Upper lobe of left lung (tissue), 4 donors: ENCODE results near the gene LCN2.

Experiments used
- CTCF ChIP-seq, 6 experiments: fragments of 450-650 bp in 4 of 6; fragments of 200-600 bp in 2 of 6; sonication (generic) in 2 of 6; IDR thresholded peaks; one replicate each; pipeline ENCODE4 v1.5.1; 2016 to 2019; ENCODE audit warnings: antibody characterized with exemption in 6 of 6
- EP300 ChIP-seq, 4 donors: sonication (generic); formaldehyde crosslinking; IDR thresholded peaks; one replicate each; pipeline ENCODE4 v1.5.1; 2017; ENCODE audit warnings: antibody characterized with exemption in 4 of 4, control low read depth in 2 of 4
- POLR2A ChIP-seq, 4 donors: fragments of 450-650 bp; IDR thresholded peaks; one replicate each; pipeline ENCODE4 v1.5.1; 2016 to 2017; ENCODE audit warnings: antibody characterized with exemption in 4 of 4, mild to moderate bottlenecking in 2 of 4
- POLR2AphosphoS5 ChIP-seq, 2 donors: sonication (generic); formaldehyde crosslinking; IDR thresholded peaks; one replicate each; pipeline ENCODE4 v1.5.1; 2017; ENCODE audit warnings: antibody characterized with exemption in 2 of 2

DNA sequence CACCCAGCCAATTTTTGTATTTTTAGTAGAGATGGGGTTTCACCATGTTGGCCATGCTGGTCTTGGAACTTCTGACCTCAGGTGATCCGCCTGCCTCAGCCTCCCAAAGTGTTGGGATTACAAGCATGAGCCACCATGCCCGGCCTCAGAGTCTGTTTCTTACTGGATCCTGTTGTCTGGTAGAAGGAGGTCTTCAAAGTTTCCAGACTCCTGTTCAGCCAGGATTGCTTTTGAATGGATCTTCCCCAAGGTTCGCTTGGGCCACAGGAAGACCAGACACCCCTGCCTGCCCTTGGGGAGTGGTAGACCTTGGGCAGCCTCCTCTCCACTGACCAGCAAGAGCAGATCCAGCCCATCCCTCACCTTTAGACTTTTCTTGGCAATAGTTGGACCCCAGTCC lies 7.6 kb upstream of the LCN2 start:
- no peak for TF ChIP-seq CTCF (IDR thresholded peaks at IDR 0.05)
- no peak for TF ChIP-seq POLR2A (IDR thresholded peaks at IDR 0.05)
- no peak for TF ChIP-seq EP300 (IDR thresholded peaks at IDR 0.05)
- no peak for TF ChIP-seq POLR2AphosphoS5 (IDR thresholded peaks at IDR 0.05)
